ENCODE data around the gene MTHFR.

MTHFR gene

DNA sequence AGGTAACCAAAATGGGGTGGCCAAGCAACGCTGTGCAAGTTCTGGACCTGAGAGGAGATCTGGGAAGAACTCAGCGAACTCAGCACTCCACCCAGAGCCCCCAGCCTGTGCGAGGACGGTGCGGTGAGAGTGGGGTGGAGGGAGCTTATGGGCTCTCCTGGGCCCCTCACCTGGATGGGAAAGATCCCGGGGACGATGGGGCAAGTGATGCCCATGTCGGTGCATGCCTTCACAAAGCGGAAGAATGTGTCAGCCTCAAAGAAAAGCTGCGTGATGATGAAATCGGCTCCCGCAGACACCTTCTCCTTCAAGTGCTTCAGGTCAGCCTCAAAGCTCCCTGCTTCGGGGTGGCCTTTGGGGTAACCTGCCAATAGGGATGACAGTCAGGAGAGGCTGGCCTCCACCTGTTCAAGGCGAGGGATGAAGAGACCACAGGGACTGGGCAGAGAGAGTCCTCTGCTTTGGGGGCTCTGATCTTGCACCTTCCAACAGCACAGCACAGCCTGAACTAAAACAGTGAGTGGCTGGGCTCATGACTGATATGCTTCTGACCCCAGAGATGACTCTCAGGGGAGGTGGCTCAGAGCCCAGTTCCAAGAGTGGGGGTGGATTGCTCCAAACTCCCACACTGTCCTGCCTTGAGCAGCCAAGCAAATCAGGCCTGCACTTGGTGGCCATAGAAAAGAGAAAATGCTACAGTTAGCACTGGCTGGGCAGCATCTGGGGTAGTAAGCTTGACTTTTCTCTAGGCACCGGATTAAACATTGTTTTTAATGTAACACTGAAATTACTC is 9.5 kb downstream of the MTHFR start:
- no peak for DNase-seq

DNA sequence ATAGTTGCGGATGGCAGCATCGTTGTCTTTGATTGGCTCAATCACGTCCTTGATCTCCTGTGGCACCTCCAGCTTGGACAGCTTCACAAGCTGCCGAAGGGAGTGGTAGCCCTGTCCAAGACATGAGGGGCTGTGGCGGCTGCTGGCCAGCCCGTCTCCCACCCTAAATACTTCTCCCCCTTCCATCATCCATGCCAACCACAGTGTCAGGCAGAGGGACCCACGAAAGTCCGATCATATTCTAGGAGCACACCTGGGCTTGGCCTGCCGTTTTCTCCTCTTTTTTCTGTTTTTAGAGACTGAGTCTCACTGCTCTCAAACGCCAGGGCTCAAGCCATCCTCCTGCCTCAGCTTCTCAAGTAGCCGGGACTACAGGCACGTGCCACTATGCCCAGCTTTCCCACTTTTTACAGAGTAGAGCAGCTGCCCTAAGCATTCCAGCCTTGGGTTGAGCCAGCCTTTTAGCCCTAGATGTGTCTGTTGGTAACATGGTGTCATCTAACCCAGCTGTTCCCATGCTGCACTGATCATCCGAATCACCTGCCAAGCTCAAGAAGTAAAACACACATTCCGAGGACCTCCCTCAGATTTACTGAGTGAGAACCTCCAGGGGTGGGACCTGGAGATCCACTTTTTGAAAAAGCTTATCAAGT is 10.4 kb downstream of the MTHFR start:
- no peak for DNase-seq

DNA sequence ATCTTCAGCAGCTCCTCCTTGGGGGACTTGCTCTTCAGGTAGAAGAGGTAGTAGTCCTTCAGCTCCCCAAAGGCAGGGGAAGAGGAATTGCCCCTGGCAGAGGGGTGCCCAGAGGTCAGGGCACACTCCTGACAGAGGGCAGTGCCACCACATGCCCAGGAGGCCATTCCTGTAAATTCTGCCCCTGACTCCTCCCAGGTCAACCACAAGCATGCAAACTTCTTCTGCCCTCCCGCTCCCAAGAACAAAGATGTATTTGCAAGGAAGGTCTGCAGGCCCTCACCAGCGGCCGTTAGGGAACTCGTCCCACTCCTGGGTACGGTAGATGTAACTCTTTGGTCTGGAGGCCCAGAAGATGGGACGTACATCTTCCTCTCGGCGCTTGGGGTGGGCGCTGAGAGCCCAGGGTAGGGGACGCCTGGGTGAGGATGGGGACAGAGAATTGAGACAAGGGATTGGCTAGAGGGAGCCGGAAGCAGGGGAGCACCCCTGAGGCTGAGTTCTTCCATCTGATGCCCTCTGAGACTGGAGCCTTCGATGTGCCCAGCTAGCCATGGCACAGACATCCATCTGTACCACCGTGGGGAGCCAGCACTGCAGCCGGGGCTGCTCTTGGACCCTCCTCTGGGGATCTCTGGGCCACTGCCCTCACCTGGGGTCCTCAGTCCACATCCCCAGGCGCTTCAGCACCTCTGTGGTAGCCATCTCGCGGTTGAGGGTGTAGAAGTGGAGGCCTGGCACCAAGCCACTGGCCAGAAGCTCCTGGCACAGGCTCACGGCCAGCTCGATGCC is 11.1 kb downstream of the MTHFR start:
- no peak for DNase-seq

DNA sequence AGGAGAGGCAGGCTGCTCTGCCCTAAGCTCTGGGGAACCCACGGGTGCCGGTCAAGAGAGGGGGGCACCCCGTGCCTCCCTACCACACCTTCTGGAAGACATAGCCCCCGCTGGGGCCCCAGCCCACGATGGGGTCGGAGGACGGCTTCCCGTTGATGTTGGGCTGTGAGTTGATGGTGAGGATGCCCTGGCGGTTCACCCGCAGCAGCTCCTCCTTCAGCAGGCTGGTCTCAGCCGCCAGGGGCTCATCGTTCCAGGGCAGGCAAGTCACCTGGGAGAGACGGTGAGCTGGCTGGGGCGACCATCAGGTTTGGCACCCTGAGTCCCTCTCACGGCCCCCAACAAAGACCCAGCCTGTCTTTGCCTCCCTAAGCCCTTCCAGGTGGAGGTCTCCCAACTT is 11.9 kb downstream of the MTHFR start:
- DNase-seq: no peak

DNA sequence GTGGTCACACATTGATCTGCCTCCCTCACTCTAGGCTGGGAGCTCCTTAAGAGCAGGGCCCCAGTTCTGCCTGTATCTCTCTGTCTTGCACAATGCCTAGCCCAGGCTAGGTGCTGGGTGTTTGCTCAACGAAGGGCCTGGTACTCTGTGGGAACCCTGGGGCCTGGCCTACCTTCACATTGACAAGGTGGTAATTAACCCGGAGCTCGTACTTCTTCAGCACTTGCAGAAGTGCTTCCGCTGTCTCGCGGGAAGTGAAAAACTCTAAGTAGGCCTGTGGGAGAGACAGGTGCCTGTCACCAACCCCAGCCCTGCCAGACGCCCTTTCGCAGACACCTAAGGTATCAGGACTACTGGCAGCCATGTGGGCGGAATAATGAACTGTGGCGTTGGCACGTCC is 13.7 kb downstream of the MTHFR start:
- no peak for DNase-seq

DNA sequence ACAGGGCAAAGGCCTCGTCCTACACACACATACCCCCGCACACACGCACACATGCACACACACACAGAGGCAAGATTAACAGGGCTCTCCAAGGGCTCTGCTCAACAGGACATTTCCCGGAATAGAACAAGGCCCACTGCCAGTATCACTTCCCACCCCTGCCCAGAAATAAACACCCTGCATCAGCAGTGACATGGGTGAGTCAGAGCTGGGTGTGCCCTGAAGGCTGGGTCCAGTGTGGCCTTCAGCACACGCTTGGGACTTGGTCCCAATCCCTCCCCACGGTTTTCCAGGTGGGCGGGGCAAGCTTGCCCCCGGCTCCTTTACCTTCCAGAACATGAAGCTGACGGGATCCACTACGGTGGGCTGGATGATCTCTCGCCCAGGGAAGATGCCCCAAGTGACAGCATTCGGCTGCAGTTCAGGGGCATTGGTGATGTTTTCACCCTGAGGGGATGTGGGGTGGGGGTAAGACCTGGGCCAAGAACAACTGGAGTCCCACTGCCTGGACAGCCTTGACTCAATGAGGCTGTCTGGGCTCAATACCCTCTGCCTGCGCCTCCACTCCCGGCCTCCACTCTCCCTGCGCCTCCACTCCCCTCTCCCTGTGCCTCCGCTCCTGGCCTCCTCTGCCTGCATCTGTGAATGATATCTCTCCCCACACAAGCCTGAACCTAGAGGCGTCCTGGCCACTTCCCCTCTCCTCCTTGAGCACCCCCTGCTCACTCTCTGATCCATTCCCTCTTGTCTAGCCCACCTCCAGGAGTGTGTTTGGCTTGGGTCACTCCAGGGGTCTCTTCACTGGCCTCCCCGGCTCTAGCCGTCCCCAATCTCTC is 14.7 kb downstream of the MTHFR start:
- no peak for DNase-seq

DNA sequence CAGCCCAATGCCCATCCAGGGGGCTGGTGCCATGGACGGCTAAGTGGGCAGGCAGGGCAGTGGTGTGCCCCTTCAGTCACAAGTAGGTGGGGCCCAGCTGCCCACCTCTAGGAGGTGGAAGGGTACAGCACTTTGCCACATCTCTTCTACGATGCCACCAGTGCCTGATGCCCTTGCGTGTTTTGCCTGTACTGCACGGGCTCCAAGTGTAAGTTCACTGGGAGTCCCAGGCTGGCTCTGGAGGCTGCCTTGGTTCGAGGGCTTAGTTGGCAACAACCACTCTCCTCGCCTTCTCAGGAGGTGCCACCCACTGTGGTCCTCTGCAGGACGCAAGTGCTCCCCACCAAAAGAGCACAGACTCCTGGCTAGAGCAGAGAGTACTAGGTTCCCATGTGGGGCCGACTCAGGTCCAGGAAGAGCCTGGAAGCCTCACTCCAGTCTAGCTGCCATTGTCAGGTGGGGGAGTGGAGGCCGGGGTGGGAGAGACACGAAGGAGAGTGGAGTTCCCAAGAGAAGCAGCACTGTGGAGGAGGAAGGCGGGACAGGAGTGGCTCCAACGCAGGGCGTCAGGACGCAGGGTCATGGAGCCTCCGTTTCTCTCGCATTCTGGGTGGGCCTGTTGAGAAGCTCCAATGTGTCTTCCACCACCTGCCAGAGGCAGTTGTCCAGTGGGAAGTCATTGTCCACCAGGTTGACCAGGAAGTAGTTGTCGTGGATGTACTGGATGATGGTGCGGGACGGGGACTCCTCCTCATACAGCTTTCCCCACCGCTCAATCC is 15.5 kb downstream of the MTHFR start:
- DNase-seq: no peak

DNA sequence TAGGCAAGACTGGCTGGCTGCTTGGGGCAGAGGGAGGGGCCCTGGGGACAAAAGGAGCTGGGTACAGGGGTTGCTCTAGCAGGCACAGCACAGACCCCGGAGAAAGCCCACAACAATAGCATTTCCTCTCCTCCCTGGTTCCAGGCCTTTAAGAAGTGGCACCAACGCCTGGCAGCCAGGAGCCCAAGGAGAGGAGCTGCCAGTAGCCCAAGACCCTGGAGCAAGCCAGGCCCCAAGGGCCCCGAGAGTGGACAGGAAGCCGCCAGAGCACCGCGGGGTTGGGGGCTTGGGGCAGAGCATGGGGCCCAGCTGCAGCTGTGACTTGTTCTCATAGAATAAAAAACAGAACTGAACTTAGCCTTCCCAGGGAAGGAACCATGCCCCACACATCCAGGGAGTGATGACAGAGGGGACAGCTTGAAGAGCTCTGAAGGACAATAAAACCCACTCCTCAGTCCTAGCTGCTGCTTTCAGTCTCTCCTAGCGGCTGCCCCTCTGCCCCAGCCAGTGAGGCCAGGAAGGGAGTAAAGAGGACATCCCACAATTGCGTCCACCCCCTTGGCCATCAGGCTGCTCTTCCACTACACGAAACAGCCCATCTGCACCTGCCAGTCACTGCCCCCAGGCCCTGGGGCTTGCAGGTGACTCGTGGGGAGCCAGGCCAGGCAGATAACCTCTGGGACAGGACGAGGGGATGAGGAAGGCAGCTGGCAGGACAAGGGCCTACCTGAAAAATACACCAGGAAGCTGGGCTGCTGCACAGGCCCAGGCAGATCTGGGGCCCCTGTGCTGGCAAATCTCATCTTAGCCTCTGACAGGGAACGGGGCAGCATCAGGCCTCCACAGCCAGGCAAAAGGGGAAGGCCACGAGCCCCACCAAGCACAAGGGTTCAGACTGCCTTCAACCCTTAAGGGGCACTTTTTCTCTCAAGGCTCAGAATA is 16.4 kb downstream of the MTHFR start:
- DNase-seq: no peak

DNA sequence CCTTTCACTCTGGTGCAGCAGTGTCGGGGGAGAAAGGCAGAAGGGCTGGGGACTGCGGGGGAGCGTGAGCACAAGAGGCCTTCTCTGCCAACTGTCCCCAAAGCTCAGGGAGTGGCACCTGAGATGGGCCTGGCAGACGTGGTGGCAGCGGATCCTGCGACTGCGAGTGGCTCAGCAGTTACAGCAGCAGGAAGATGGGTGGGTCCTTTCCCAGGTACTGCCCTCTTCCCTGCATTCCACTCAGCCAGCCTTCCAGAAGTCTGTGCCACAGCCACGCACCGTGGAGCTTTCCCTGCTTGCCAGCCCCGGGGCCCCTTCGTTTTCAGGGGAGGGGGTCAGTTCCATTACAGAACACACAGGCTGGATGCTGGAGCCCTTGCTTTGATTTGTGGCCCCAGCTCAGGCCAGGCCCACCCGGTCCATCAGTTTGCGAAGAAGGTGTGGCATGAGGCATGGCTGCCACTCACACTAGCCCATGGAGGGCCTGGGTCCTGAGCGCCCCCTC is 17.2 kb downstream of the MTHFR start:
- DNase-seq: no peak

DNA sequence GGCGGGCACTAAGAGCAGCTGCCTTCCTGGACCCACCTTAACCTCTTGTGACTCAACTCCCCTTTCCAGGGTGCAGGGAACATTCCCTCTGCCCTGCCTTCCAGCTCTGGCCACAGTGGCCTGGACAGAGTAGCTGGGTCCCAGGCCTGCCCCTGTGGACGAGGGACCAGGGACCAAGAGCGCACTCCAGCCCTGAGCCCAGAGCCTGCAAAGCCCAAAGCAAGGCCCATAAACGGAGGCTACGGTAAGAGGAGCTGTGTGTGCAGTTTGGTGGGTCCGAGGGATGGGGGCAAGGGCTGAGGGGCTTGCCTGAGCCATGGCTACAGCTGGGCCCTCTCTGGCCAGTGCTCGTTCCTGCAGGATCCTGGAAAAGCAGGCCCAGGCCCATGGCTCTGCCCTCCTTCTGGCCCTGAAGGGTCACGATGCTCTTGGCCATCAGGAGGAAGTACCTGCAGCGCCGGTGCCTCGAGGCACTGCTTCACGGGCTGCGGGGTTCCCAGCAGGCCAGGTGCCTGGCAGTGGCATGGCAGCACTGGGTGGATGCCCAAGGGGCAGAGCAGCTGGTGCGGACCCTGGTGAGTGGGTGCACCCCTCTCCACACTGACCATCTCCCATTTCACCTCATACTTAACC is 17.8 kb downstream of the MTHFR start:
- no peak for DNase-seq

DNA sequence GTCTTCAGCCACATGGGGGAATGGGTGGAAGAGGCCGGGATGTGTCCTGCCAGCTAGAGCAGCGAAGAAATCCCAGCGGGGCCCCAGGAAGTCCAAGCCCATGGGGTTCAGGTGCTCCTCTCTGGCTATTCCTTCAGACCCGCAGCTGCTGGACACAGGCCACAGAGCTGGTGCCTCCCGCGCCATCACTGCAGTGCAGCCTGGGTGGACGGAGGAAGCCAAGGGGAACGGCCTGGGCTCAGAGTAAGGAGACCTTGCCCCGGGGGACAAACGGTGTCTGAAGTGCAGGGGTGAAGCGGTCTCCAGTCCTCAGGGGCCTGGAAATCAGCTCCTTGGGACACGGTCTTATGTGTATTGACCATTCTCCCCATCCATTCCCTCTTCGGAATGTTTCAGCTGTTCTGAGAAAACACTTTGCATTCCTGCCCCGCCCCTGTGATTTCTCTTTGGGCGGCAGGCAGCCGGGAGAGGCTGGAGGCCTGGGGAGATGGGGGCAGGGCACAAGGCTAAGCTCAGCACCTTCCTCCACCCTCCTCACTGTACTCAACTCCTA is 18.4 kb downstream of the MTHFR start:
- DNase-seq: no peak

DNA sequence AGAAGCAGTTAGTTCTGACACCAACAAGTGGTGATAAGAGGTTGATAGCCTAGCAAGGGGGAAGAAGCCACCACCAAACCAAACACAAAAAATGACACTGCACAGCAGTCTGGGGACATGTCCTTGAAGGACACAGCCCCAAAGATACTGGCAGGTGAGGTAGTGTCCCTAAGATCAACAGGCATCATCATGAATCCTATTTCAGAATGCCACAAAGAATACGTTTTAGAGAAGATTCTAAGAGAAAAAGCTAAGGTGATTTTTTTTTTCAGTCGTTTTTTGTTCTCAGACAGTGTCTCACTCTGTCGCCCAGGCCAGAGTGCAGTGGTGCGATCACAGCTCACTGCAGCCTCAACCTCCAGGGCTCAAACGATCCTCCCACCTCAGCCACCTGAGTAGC is 19.6 kb downstream of the MTHFR start:
- no peak for DNase-seq

DNA sequence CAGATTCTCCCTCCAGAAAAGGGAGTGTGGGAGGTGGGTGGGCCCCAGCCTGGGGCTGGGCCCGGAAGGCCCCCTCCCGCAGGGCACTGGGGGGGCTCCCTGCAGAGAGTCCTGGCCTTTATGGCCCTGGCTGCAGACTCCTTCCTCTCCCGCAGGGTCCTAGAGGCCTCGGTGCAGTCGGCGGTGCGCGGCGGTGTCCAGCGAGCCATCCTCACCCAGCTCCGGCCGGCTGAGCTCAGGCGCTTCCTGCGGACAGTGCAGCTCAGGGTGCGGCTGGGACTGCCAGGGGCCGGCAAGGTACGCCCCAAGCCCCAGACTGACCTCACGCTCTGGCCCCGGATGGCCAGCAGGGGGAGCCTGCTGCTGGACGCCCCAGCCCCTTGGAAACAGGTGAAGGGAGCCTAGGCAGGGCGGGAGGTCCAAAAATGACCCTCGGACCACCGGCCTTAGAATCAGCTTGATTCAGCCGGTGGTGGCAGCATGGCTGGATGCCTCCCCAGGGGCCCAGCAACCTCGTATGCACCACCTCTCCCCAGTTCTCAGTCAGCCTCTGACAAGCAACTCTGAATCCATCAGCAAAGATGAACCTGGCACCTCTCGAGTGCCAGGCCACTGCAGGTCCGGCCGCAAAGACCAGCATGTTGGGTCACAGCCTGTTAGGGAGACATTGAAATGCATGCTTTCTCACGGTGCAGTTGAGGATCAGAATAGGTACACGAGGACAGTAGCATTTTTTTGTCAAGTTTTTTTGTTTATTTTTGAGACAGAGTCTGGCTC is 20.6 kb downstream of the MTHFR start:
- DNase-seq: peak; percentile 56

DNA sequence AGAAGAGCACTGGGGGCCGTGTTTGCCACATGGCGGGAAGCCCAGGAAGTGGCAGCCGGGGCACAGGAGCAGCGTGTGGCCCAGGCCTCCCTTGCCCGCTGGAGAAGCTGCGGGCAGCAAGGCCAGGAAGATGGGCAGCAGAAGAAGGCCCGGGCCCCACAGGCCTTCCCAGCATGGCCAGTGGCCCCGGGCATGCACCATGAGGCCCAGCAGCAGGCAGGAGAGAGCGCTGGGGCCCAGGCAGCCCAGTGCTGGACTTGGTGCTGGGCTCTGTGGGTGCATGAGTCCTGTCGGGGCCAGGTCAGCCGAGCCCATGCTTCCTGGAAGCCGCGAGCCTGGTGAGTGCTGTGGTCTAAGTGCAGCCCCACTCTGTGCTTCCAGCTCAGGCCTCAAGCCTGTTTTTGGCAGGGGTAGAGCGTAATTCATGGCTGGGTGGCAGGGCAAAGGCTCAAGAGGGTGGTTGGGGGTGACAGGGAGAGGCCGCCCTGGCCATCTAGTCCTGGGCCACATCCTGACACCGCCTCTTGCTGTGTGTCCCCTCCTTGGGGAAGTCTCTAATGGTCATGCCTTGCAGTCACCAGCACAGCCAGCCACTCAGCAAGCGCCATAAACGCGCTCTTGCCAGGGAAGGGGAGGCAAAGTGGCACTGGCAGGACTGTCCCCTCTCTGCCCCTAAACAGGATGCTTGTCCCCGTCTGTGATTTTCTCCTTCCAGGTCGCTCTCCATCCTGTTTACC is 21.3 kb downstream of the MTHFR start:
- no peak for DNase-seq

DNA sequence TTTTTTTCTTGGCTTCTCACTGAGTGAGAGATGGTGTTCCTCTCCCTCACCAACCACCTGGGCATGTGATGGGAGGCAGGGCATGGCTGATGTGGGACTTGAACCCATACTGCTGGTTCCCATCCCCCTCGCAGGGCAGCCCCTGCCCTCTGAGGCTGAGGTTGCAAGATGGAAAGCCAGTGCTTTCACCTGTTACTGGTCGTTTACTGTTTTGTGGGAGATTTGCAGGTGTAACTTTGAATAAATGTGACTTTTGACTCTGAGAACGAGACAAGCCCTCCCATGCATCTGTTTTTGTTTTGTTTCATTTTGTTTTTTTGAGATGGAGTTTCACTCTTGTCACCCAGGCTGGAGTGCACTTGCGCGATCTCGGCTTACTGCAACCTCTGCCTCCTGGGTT is 22.2 kb downstream of the MTHFR start:
- DNase-seq: no peak

DNA sequence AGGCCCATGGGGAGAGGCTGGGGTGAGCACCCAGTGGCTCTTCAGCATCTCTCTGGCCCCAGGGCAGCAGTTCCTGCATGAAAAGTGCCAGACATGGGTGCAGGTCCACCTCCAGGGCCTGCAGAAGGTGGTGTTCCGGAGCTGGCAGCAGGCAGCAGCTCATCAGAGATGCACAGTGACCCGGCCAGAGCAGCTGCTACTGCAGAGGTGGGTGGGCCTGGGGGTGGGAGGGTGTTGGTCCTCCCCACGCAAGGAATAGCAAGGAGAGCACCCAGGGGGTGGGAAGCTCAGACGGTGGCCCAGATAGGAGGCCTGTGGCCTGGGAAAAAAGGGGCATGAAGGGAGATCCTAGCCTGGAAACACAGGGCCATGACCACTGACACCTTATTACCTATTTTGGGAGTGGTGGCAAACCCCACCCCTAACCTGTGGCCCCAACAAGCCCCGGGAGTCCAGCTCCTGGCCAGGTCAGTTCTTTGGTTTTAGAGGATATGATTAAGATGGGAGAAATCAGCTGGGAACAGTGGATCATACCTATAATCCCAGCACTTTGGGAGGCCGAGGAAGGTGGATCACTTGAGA is 23.5 kb downstream of the MTHFR start:
- no peak for DNase-seq

DNA sequence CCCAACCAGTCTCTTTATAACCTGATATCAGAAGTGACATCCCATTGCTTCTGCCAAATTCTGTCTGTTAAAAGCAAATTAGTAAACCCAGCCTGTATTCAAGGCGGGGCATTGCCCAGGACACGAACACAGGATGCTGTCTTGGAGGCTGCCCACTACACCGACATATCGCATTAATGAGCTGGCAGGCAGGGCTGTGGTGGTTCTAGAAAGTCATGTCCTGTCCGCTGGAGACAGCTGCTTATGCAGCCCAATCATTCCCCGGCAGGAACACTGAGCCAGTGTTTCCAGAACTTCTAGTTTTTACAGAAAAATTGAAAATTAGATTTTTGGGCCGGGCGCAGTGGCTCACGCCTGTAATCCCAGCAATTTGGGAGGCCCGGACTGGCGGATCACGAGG is 24.5 kb downstream of the MTHFR start:
- DNase-seq: no peak

Data from stimulated activated CD4-positive, alpha-beta T cell treated with anti-CD3 and anti-CD28 coated beads, Interleukin-15, amount 100 ng/mL, for 24 hours (primary cell).